ENCODE data around the gene COG1.

DNA sequence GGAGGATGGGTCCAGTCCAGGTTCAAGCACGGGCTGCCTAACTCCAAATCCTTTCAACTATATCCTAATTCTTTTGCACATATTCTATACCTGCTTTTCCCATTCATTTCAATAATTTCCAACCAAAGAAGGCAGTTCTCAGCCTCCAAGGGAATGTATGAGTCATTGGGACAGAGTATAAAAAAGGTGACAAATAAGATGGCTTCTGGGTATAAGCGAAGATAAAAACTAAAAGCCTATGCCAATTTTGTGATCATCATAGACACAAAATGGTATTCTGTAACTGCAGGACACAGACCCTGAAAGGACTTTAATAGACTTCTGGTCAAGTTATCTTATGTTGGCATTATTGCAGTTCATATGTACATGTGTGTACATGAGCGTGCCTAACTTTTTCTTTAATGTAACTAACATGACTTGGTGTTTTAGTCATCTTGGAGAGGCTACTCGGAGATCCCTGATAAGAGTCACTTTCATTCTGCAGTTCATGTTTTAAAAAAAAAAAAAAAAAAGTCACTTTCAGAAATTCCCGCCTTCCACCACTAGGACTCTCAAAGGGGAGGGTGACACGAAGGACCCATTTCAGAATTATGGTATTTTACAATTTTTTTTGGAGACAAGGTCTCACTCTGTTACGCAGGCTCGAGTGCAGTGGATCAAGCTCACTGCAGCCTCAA, 17.3 kb downstream of the COG1 start:
- TF ChIP-seq POLR2A (IDR thresholded peaks at IDR 0.05; ENCODE audit: low read depth, low read length): no peak
- TF ChIP-seq TAF1 (IDR thresholded peaks at IDR 0.05; ENCODE audit: borderline replicate concordance, low read depth, low read length): no peak
- no peak for TF ChIP-seq POLR2AphosphoS5 (IDR thresholded peaks at IDR 0.05; ENCODE audit: low read depth, low read length)

All from GM12892 (cell line).